SK-N-SH (cell line): Measurements from ENCODE around the gene NCAPD3. TPM values are rescaled to one million over a fixed set of nuclear protein-coding genes. Genes with fewer than 3 reads are reported as not detected.

ENCODE experiments used
- CTCF ChIA-PET: fragments of 300-600, 350-600 bp; formaldehyde crosslinking; extraction: SDS; loops from one replicate; lab custom pipeline; 2021; lab: Yijun Ruan, JAX
- POLR2A ChIA-PET: fragments of 350-600 bp; sonication (Branson Sonifier 250); formaldehyde crosslinking; extraction: SDS; loops from one replicate; lab custom pipeline; 2020; ENCODE audit warnings: antibody characterized with exemption, inconsistent platforms; lab: Yijun Ruan, JAX
- DNase-seq: peaks from one replicate; pipeline ENCODE4 v3.0.0; 2012
- H2AFZ ChIP-seq: fragments of 200-600 bp; sonication (generic); 2 replicates; pipeline ENCODE4 v1.8.1; 2016; ENCODE audit warnings: antibody characterized with exemption, mild to moderate bottlenecking, low read depth
- H3F3A ChIP-seq: fragments of 200-600 bp; sonication (generic); replicated peaks from 2 replicates; pipeline ENCODE3; 2016; ENCODE audit warnings: antibody characterized with exemption, mild to moderate bottlenecking; ENCODE audit not compliant: insufficient read depth
- H3K27ac ChIP-seq, 2 experiments: fragments of 200-500 bp in 1 of 2; fragments of 200-600 bp in 1 of 2; sonication (Bioruptor generic) in 1 of 2; sonication (generic), shearing (Covaris generic) in 1 of 2; 2 replicates each; pipeline versions ENCODE4 v1.5.1 to v1.6.1; 2014 to 2016; ENCODE audit warnings: low read depth in 2 of 2, inconsistent platforms in 1 of 2, low read length in 1 of 2, mild to moderate bottlenecking in 1 of 2, mixed read lengths in 1 of 2
- H3K27me3 ChIP-seq: fragments of 200-600 bp; sonication (generic), shearing (Covaris generic); 2 replicates; pipeline ENCODE4 v1.6.1; 2016; ENCODE audit warnings: mixed run types; ENCODE audit not compliant: insufficient read depth
- H3K36me3 ChIP-seq, 2 experiments: fragments of 200-500 bp in 1 of 2; fragments of 200-600 bp in 1 of 2; sonication (Bioruptor generic) in 1 of 2; sonication (generic) in 1 of 2; replicated peaks in 1 of 2; 2 replicates each; pipeline versions ENCODE3 to v1.5.1; 2014 to 2016; ENCODE audit warnings: low read length in 1 of 2, mild to moderate bottlenecking in 1 of 2; ENCODE audit not compliant: insufficient read depth in 2 of 2, control insufficient read depth in 1 of 2
- H3K4me1 ChIP-seq, 2 experiments: fragments of 200-500 bp in 1 of 2; fragments of 200-600 bp in 1 of 2; sonication (Bioruptor generic) in 1 of 2; sonication (generic), shearing (Covaris generic) in 1 of 2; 2 replicates each; pipeline versions ENCODE4 v1.5.1 to v1.6.1; 2014 to 2016; ENCODE audit warnings: low read depth in 1 of 2, low read length in 1 of 2, mixed run types in 1 of 2; ENCODE audit not compliant: insufficient read depth in 2 of 2, control insufficient read depth in 1 of 2
- H3K4me2 ChIP-seq: fragments of 200-600 bp; sonication (generic), shearing (Covaris generic); 2 replicates; pipeline ENCODE4 v1.6.1; 2017; ENCODE audit warnings: mixed run types
- H3K4me3 ChIP-seq, 2 experiments: fragments of 200-500 bp in 1 of 2; fragments of 200-600 bp in 1 of 2; sonication (Bioruptor generic) in 1 of 2; sonication (generic), shearing (Covaris generic) in 1 of 2; 2 replicates each; pipeline versions ENCODE4 v1.5.1 to v1.8.1; 2014 to 2016; ENCODE audit warnings: low read depth in 2 of 2, inconsistent platforms in 1 of 2, low read length in 1 of 2, mild to moderate bottlenecking in 1 of 2, mixed read lengths in 1 of 2, moderate library complexity in 1 of 2
- H3K79me2 ChIP-seq: fragments of 200-600 bp; sonication (generic); 2 replicates; pipeline ENCODE4 v1.8.1; 2017; ENCODE audit warnings: mild to moderate bottlenecking; ENCODE audit not compliant: insufficient read depth
- H3K9ac ChIP-seq: fragments of 200-600 bp; sonication (generic); 2 replicates; pipeline ENCODE4 v1.6.1; 2017; ENCODE audit warnings: mixed run types
- H3K9me2 ChIP-seq: fragments of 200-600 bp; sonication (generic); 2 replicates; pipeline ENCODE4 v1.6.1; 2017; ENCODE audit warnings: mixed run types
- H3K9me3 ChIP-seq: fragments of 200-600 bp; sonication (generic); 2 replicates; pipeline ENCODE4 v1.6.1; 2017; ENCODE audit warnings: mixed run types, mild to moderate bottlenecking, moderate library complexity
- H4K20me1 ChIP-seq: fragments of 200-600 bp; sonication (generic); 2 replicates; pipeline ENCODE4 v1.6.1; 2017; ENCODE audit warnings: mild to moderate bottlenecking, mixed run types; ENCODE audit not compliant: insufficient read depth
- CHD2 ChIP-seq: fragments of 150-350 bp; IDR thresholded peaks from 2 replicates; pipeline ENCODE4 v1.6.1; 2018; ENCODE audit warnings: low read length; ENCODE audit not compliant: partially characterized antibody
- ELF1 ChIP-seq: IDR thresholded peaks from 2 replicates; pipeline ENCODE4 v1.4.0; 2012
- EZH2phosphoT487 ChIP-seq: fragments of 200-600 bp; sonication (generic); IDR thresholded peaks from 2 replicates; pipeline ENCODE4 v1.6.1; 2017; ENCODE audit warnings: low read depth, mixed run types, mild to moderate bottlenecking, antibody characterized with exemption, moderate library complexity, borderline replicate concordance
- FOSL2 ChIP-seq: IDR thresholded peaks from 2 replicates; pipeline ENCODE4 v1.4.0; 2012; ENCODE audit warnings: low read depth, mild to moderate bottlenecking, moderate library complexity, borderline replicate concordance
- GABPA ChIP-seq: IDR thresholded peaks from 2 replicates; pipeline ENCODE4 v1.4.0; 2012; ENCODE audit warnings: low read depth, mild to moderate bottlenecking
- MXI1 ChIP-seq: IDR thresholded peaks from 2 replicates; pipeline ENCODE4 v1.6.1; 2012; ENCODE audit warnings: mild to moderate bottlenecking, low read depth, low read length, improper control_type of control experiment
- NFIC ChIP-seq: IDR thresholded peaks from 2 replicates; pipeline ENCODE4 v1.4.0; 2012; ENCODE audit warnings: borderline replicate concordance
- PBX3 ChIP-seq: IDR thresholded peaks from 2 replicates; pipeline ENCODE4; 2012
- RAD21 ChIP-seq: IDR thresholded peaks from 2 replicates; pipeline ENCODE4 v1.6.1; 2012; ENCODE audit warnings: mild to moderate bottlenecking, low read length
- REST ChIP-seq: IDR thresholded peaks from 2 replicates; pipeline ENCODE4 v1.6.1; 2012; ENCODE audit warnings: mild to moderate bottlenecking, low read depth, low read length, moderate library complexity
- RFX5 ChIP-seq: IDR thresholded peaks from 2 replicates; pipeline ENCODE4 v1.6.1; 2012; ENCODE audit warnings: mild to moderate bottlenecking, improper control_type of control experiment, low read length
- SMC3 ChIP-seq: IDR thresholded peaks from 2 replicates; pipeline ENCODE4 v1.6.1; 2012; ENCODE audit warnings: low read depth, low read length, improper control_type of control experiment
- YY1 ChIP-seq: IDR thresholded peaks from 2 replicates; pipeline ENCODE4 v1.4.0; 2012; ENCODE audit warnings: low read depth, mild to moderate bottlenecking
- ZBTB33 ChIP-seq: IDR thresholded peaks from 2 replicates; pipeline ENCODE4 v1.4.0; 2012; ENCODE audit warnings: low read depth, borderline replicate concordance
- WGBS: methylation state at CpG from one replicate; pipeline ENCODE4 v1.1.6; 2017; ENCODE audit warnings: low lambda C conversion rate; 5-methylcytosine and 5-hydroxymethylcytosine counted together
- polyA plus RNA-seq, 3 experiments: library from polyadenylated mRNA; depleted of rRNA; stranded (reverse); fragments of >200 nt; gene quantifications; 2 replicates each; pipeline ENCODE4 v1.2.3, GENCODE V29; 2012
- TF ChIP-seq, protein P1 (sequence below): IDR thresholded peaks from 2 replicates; pipeline ENCODE4 v1.4.0; 2012; ENCODE audit warnings: low read depth

NCAPD3 gene
- polyA plus RNA-seq, 1 of the 3 experiments (the other 2 are of a cell fraction), result 19.5 TPM

GRCh38 chr11:134144744-134145143 is 79.0 kb downstream of the NCAPD3 start:
- H3K4me3 ChIP-seq, result no peak overlapping the region
- no peaks in the 10 kb centered on the region for H3K9me3 ChIP-seq
- H3K36me3 ChIP-seq, result peaks cover 34 to 43% of the 10 kb centered on the region in 2 experiments
- no peaks in the 10 kb centered on the region for H3F3A ChIP-seq
- H4K20me1 ChIP-seq, result 0 out of 2 replicates have a peak, but pooled peaks cover 2% of the 10 kb centered on the region
- TF ChIP-seq MXI1 (no peak), ELF1 (no peak), FOSL2 (no peak), SMC3 (no peak), EZH2phosphoT487 (no peak), CHD2 (no peak)
- H3K9ac ChIP-seq, result no peak overlapping the region
- H3K9me2 ChIP-seq, result no peaks in the 10 kb centered on the region
- no peak overlapping the region for H2AFZ ChIP-seq
- H3K79me2 ChIP-seq, result peaks cover 3% of the 10 kb centered on the region; the same call in 1 of the 2 replicates
- ChIA-PET POLR2A (no interaction called here), CTCF (no interaction called here)
- DNase-seq, result no peak
- H3K4me1 ChIP-seq, result no peaks in the 10 kb centered on the region
- H3K4me2 ChIP-seq, result no peak overlapping the region
- H3K27me3 ChIP-seq, result no peaks in the 10 kb centered on the region
- 79% methylated on average over 5 of the region's 5 CpGs for WGBS
- H3K27ac ChIP-seq, result no peak overlapping the region

- Histone ChIP-seq H3K27ac (no peak overlapping the region), H3K9me3 (no peaks in the 10 kb centered on the region), H3K4me1 (no peaks in the 10 kb centered on the region; a peak in 1 of 4 replicates), H3K27me3 (no peaks in the 10 kb centered on the region), H3K4me3 (no peak overlapping the region)
- POLR2A ChIA-PET, result no interaction called here
- TF ChIP-seq RAD21 (no peak), FOSL2 (no peak)
- TF ChIP-seq, protein P1, sequence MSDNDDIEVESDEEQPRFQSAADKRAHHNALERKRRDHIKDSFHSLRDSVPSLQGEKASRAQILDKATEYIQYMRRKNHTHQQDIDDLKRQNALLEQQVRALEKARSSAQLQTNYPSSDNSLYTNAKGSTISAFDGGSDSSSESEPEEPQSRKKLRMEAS, result no peak
- TF ChIP-seq, all 33 proteins: peak for 0
- 88% methylated on average over 3 of the region's 3 CpGs for WGBS
- peaks cover 33 to 34% of the 10 kb centered on the region in 2 experiments for H3K36me3 ChIP-seq
- H3K79me2 ChIP-seq, result peaks cover 3% of the 10 kb centered on the region; the same call in 1 of the 2 replicates
- H3K9me2 ChIP-seq, result no peaks in the 10 kb centered on the region
- H3K4me2 ChIP-seq, result no peak overlapping the region
- DNase-seq, result no peak
- no peaks in the 10 kb centered on the region for H3F3A ChIP-seq
- no peak overlapping the region for H3K9ac ChIP-seq
- H2AFZ ChIP-seq, result no peak overlapping the region
- CTCF ChIA-PET, result no interaction called here
- H4K20me1 ChIP-seq, result 0 out of 2 replicates have a peak, but pooled peaks cover 2% of the 10 kb centered on the region
These were observed 80.0 kb downstream of the NCAPD3 start for GRCh38 chr11:134143801-134144200.

DNA sequence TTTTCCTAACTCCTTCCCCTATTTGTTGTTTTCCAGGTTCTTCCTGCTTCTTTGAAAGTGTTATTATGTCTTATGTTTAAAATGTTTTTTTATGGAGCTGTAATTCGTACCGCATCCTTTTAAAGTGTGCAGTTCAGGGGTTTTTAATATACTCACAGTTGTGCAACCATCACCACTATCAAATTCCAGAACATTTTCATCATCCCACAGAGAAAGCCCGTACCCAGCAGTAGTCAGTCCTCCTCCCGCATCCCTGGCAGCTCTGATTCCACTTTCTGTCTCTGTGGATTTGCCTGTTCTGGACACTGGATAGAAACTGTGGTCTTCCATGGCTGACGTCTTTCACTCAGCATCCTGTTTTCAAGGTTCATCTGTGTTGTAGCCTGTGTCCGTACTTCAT is 81.2 kb downstream of the NCAPD3 start:
- Histone ChIP-seq H3K27me3 (no peaks in the 10 kb centered on the region), H4K20me1 (0 out of 2 replicates have a peak, but pooled peaks cover 2% of the 10 kb centered on the region), H3K79me2 (peaks cover 3% of the 10 kb centered on the region; the same call in 1 of the 2 replicates), H3K36me3 (peaks cover 27 to 30% of the 10 kb centered on the region in 2 experiments), H3F3A (peaks cover 5% of the 10 kb centered on the region), H3K9ac (no peak overlapping the region), H3K27ac (no peak overlapping the region), H3K9me2 (no peaks in the 10 kb centered on the region), H3K4me2 (no peak overlapping the region), H3K9me3 (no peaks in the 10 kb centered on the region), H2AFZ (no peak overlapping the region), H3K4me1 (no peaks in the 10 kb centered on the region; a peak in 1 of 4 replicates), H3K4me3 (no peak overlapping the region)
- ChIA-PET POLR2A (no interaction called here), CTCF (interaction anchor here (4.8 to 5.3 kb wide), 2 partner anchors 92 to 216 kb away, joined by 45 to 82 read pairs; no protein-coding TSS in a partner anchor)
- DNase-seq, result no peak
- 93% methylated on average over 6 of the region's 6 CpGs for WGBS
- TF ChIP-seq NFIC (no peak), ZBTB33 (no peak), RAD21 (no peak), RFX5 (no peak), PBX3 (no peak), YY1 (no peak), MXI1 (no peak), REST (no peak), GABPA (no peak)
- TF ChIP-seq, protein P1, result no peak
